Activated naive CD8-positive, alpha-beta T cell treated with anti-CD3 and anti-CD28 coated beads, Interleukin-2, amount 50 U/mL, for 16 hours (primary cell): Measurements from ENCODE around the gene TLCD3A.
"Not testable (repeated sequence)": the region's sequence is repeated elsewhere in the genome, so short reads cannot be mapped to it uniquely, and the experiment has no call there.

Source experiments
- DNase-seq: peaks from one replicate; pipeline ENCODE4 v3.0.0-alpha.2; 2020; ENCODE audit warnings: low read depth, low spot score

TLCD3A gene

GRCh38 chr17:748604-749003, 16.2 kb downstream of the TLCD3A start:
- not testable (repeated sequence) for DNase-seq

GRCh38 chr17:749359-749758, 17.0 kb downstream of the TLCD3A start:
- DNase-seq: not testable (repeated sequence)

GRCh38 chr17:750431-751037, 18.1 kb downstream of the TLCD3A start:
- DNase-seq: no peak

- DNase-seq: peak; percentile 21
These were observed 19.0 kb downstream of the TLCD3A start for GRCh38 chr17:751269-752001.

GRCh38 chr17:752002-752619, 19.7 kb downstream of the TLCD3A start, which contains the start of gene GEMIN4:
GEMIN4 (minus strand) TSS chr17:752264; CDS start chr17:752142, 122 bp downstream.
- peak; percentile 95 for DNase-seq

- peak; percentile 32 for DNase-seq
These were observed 20.3 kb downstream of the TLCD3A start for GRCh38 chr17:752620-753219.

- no peak for DNase-seq
These were observed 21.0 kb downstream of the TLCD3A start for GRCh38 chr17:753418-753817.

- not testable (repeated sequence) for DNase-seq
These were observed 23.0 kb downstream of the TLCD3A start for GRCh38 chr17:755319-755961.

- not testable (repeated sequence) for DNase-seq
These were observed 23.7 kb downstream of the TLCD3A start for GRCh38 chr17:756010-756567.

- no peak for DNase-seq
These were observed 27.6 kb downstream of the TLCD3A start for GRCh38 chr17:759964-760363.

- no peak for DNase-seq
These were observed 28.0 kb downstream of the TLCD3A start for GRCh38 chr17:760371-760770.

GRCh38 chr17:767076-767475, 34.7 kb downstream of the TLCD3A start:
- no peak for DNase-seq

GRCh38 chr17:773016-773415, 40.6 kb downstream of the TLCD3A start:
- no peak for DNase-seq

- DNase-seq: no peak
These were observed 41.3 kb downstream of the TLCD3A start for GRCh38 chr17:773467-774312.

- DNase-seq: no peak
These were observed 41.9 kb downstream of the TLCD3A start for GRCh38 chr17:774313-774584.

- no peak for DNase-seq
These were observed 45.7 kb downstream of the TLCD3A start for GRCh38 chr17:778096-778495.

- peak; percentile 84 for DNase-seq
These were observed 49.7 kb downstream of the TLCD3A start, which contains the start of the genes GLOD4 and MRM3 for GRCh38 chr17:781805-782731. GLOD4 (minus strand) TSS chr17:782280; CDS start chr17:782255, 25 bp downstream. MRM3 (plus strand) TSS chr17:782353; CDS start chr17:782379, 26 bp downstream.

GRCh38 chr17:784143-784542, 51.7 kb downstream of the TLCD3A start:
- DNase-seq: no peak

GRCh38 chr17:785901-786300, 53.5 kb downstream of the TLCD3A start:
- DNase-seq: not testable (repeated sequence)
